K562 (cell line): ENCODE measurements around the gene SPTBN4. TPM values are rescaled to one million over a fixed set of nuclear protein-coding genes. Genes with fewer than 3 reads are reported as not detected.

Source experiments
- COPS2 ChIP-seq: fragments of 450-650 bp; conservative IDR thresholded peaks from 2 replicates; pipeline ENCODE4 v1.6.1; 2016; ENCODE audit warnings: mild to moderate bottlenecking, moderate library complexity
- E2F6 ChIP-seq, 2 experiments: IDR thresholded peaks; 2 replicates each; pipeline ENCODE4 v1.6.1; 2011; ENCODE audit warnings: borderline replicate concordance in 1 of 2, control low read depth in 1 of 2, low read depth in 1 of 2, low read length in 1 of 2, mild to moderate bottlenecking in 1 of 2, mixed read lengths in 1 of 2, moderate library complexity in 1 of 2; ENCODE audit not compliant: insufficient read depth in 1 of 2, insufficient read length in 1 of 2, poor library complexity in 1 of 2, severe bottlenecking in 1 of 2; ENCODE audit errors: extremely low read depth in 1 of 2
- EHMT2 ChIP-seq: fragments of 450-650 bp; IDR thresholded peaks from 2 replicates; pipeline ENCODE4 v1.6.1; 2018; ENCODE audit warnings: antibody characterized with exemption
- FOS ChIP-seq: IDR thresholded peaks from 3 replicates; pipeline ENCODE4 v1.6.1; 2011; ENCODE audit not compliant: insufficient read length; ENCODE audit errors: extremely low read depth
- FOXA1 ChIP-seq: fragments of 450-650 bp; IDR thresholded peaks from 2 replicates; pipeline ENCODE4 v1.6.1; 2016; ENCODE audit warnings: mild to moderate bottlenecking, borderline replicate concordance
- HDAC1 ChIP-seq, 2 experiments: fragments of 450-650 bp; IDR thresholded peaks; 2 replicates each; pipeline ENCODE4 v1.6.1; 2016 to 2017; ENCODE audit warnings: inconsistent platforms in 1 of 2, mild to moderate bottlenecking in 1 of 2, moderate library complexity in 1 of 2
- HLTF ChIP-seq: fragments of 450-650 bp; IDR thresholded peaks from 2 replicates; pipeline ENCODE4 v1.6.1; 2016
- HNRNPH1 ChIP-seq: fragments of 200-400 bp; formaldehyde crosslinking; optimal IDR thresholded peaks from 2 replicates; pipeline ENCODE3; 2017; ENCODE audit warnings: low read depth, mild to moderate bottlenecking, low read length, moderate library complexity
- KDM5B ChIP-seq: fragments of 200-600 bp; sonication (generic); IDR thresholded peaks from 2 replicates; pipeline ENCODE4 v1.6.1; 2012; ENCODE audit warnings: low read depth, mild to moderate bottlenecking, moderate library complexity, low read length, control low read depth, inconsistent platforms; ENCODE audit not compliant: insufficient replicate concordance
- KLF6 ChIP-seq: fragments of 250-450 bp; sonication (Bioruptor Pico); IDR thresholded peaks from 2 replicates; pipeline ENCODE4 v1.4.0; 2020; ENCODE audit warnings: mild to moderate bottlenecking, moderate library complexity, borderline replicate concordance
- MECOM ChIP-seq: fragments of 250-450 bp; sonication (Bioruptor Pico); IDR thresholded peaks from 2 replicates; pipeline ENCODE4 v1.8.0; 2022; ENCODE audit warnings: inconsistent platforms
- NFXL1 ChIP-seq: fragments of 450-650 bp; formaldehyde crosslinking; IDR thresholded peaks from 2 replicates; pipeline ENCODE4 v1.4.0; 2021; ENCODE audit warnings: mild to moderate bottlenecking
- NR0B1 ChIP-seq: fragments of 450-650 bp; IDR thresholded peaks from one replicate; pipeline ENCODE4 v1.6.1; 2018; ENCODE audit warnings: mild to moderate bottlenecking, moderate library complexity; ENCODE audit not compliant: partially characterized antibody
- NRF1 ChIP-seq, 2 experiments: fragments of 450-650 bp; IDR thresholded peaks in 1 of 2; conservative IDR thresholded peaks in 1 of 2; 2 replicates each; pipeline ENCODE4 v1.6.1; 2014; ENCODE audit warnings: mild to moderate bottlenecking in 2 of 2
- SIRT6 ChIP-seq: IDR thresholded peaks from one replicate; pipeline ENCODE4 v1.6.1; 2012; ENCODE audit warnings: low read depth, mild to moderate bottlenecking, control low read depth, inconsistent platforms, low read length, moderate library complexity
- SMAD1 ChIP-seq: fragments of 150-350 bp; IDR thresholded peaks from 2 replicates; pipeline ENCODE4 v1.6.1; 2014; ENCODE audit warnings: low read length, low read depth; ENCODE audit not compliant: partially characterized antibody
- TSHZ1 ChIP-seq: fragments of 250-450 bp; sonication (Bioruptor Pico); IDR thresholded peaks from 2 replicates; pipeline ENCODE4 v1.4.0; 2020; ENCODE audit warnings: mild to moderate bottlenecking, moderate library complexity
- ZNF23 ChIP-seq: fragments of 250-450 bp; sonication (Bioruptor Pico); IDR thresholded peaks from 2 replicates; pipeline ENCODE4 v1.4.0; 2020; ENCODE audit warnings: mild to moderate bottlenecking
- ZNF311 ChIP-seq: fragments of 250-450 bp; sonication (Bioruptor Pico); IDR thresholded peaks from 2 replicates; pipeline ENCODE4 v1.4.0; 2020; ENCODE audit warnings: mild to moderate bottlenecking, moderate library complexity
- ZNF551 ChIP-seq: fragments of 250-450 bp; sonication (Bioruptor Pico); IDR thresholded peaks from 2 replicates; pipeline ENCODE4 v1.5.0; 2021; ENCODE audit warnings: mild to moderate bottlenecking, moderate library complexity
- ZNF589 ChIP-seq: fragments of 200-800 bp; sonication (Bioruptor generic); IDR thresholded peaks from 2 replicates; pipeline ENCODE4 v1.6.1; 2016; ENCODE audit warnings: low read depth, missing genetic modification characterization, missing compliant biosample characterization
- polyA plus RNA-seq, 8 experiments: library from polyadenylated mRNA; depleted of rRNA in 4 of 8; stranded (reverse) in 5 of 8; unstranded in 3 of 8; fragments of >200 nt; fragmentation: Nextera tagmentation in 2 of 8; fragmentation: Illumina TruSeq in 1 of 8; extraction: Ambion mirVana in 2 of 8; extraction: Trizol in 1 of 8; gene quantifications; 2 replicates each; pipeline versions ENCODE4 v1.2.1 to v1.2.3, GENCODE V29; 2011 to 2014; ENCODE audit warnings: inconsistent platforms in 1 of 8, missing spikeins in 1 of 8
- total RNA-seq, 7 experiments: library from RNA; depleted of rRNA in 6 of 7; stranded (reverse); fragments of >200 nt in 6 of 7; fragmentation: Illumina TruSeq in 2 of 7; extraction: Trizol in 2 of 7; gene quantifications; 2 replicates each; pipeline versions ENCODE4 v1.2.1 to v1.2.3, GENCODE V29; 2011 to 2021; ENCODE audit warnings: low replicate concordance in 1 of 7

Gene SPTBN4
- total and polyA plus RNA-seq, 9 of the 15 experiments (the other 6 are each of a cell fraction or from before 2014, with no cell fraction given) = 0.01 to 1.5 (median 0.86) TPM

GRCh38 chr19:40464059-40465024, 2.5 kb upstream of the SPTBN4 start (continued):
- TF ChIP-seq EHMT2 (no peak), KDM5B (peak; percentile 36), KLF6 (CRISPR knock-in tag) (0 out of 2 replicates have a peak, but pooled peaks have one; percentile 34), COPS2 (no peak), FOS (no peak), E2F6 (IDR thresholded peaks at IDR 0.05; ENCODE audit: borderline replicate concordance in 1 of 2, extremely low read depth in 1 of 2, insufficient read depth in 1 of 2, insufficient read length in 1 of 2, low read depth in 1 of 2, low read length in 1 of 2, poor library complexity in 1 of 2, severe bottlenecking in 1 of 2) (no peak), TSHZ1 (CRISPR knock-in tag) (no peak), HDAC1 (IDR thresholded peaks at IDR 0.05) (peak in 1 of 2 experiments; percentile 68; a peak in 2 of 4 replicates), NRF1 (conservative IDR thresholded peaks at IDR 0.05 in 1 of 2, IDR thresholded peaks at IDR 0.05 in 1 of 2) (no peak; a peak in 1 of 4 replicates), FOXA1 (no peak), SIRT6 (no peak), ZNF311 (CRISPR knock-in tag) (no peak), HLTF (0 out of 2 replicates have a peak, but pooled peaks have one; percentile 1), MECOM (CRISPR knock-in tag) (no peak), ZNF23 (CRISPR knock-in tag) (no peak), SMAD1 (no peak), NR0B1 (no peak), ZNF551 (CRISPR knock-in tag) (no peak), ZNF589 (CRISPR knock-in tag) (no peak), HNRNPH1 (no peak), NFXL1 (CRISPR knock-in tag) (no peak)
